Erythroblast (primary cell): ENCODE results near the gene PARP16.

Source experiments
- GATA1 ChIP-seq: IDR thresholded peaks from 2 replicates; pipeline ENCODE4 v1.6.1; 2011; ENCODE audit warnings: low read depth, mild to moderate bottlenecking, control low read depth, low read length, moderate library complexity
- POLR2A ChIP-seq: IDR thresholded peaks from 2 replicates; pipeline ENCODE4 v1.6.1; 2011; ENCODE audit warnings: mild to moderate bottlenecking, low read length

DNA sequence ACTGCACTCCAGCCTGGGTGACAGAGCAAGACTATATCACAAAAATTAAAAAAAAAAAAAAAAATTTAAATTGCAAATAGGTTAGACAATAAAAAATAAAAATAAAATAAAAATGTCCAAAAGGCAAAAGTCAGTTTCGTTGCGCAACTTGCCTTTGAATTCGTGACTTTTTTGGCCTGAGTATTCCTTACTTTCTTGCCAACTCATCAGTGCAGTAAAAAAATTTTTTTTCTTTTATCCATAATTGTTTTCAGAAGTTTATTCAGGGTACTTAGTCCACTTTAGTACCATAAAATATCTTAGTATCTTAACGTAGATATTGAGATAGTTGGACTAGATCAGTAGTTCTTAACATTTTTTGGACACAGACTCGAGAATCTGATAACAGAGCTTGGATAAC lies 53.0 kb downstream of the PARP16 start:
- no peak for TF ChIP-seq POLR2A
- no peak for TF ChIP-seq GATA1
